Stomach (tissue), 9 donors: ENCODE data around the gene TAF4B. TPM values are rescaled to one million over a fixed set of nuclear protein-coding genes. Genes with fewer than 3 reads are reported as not detected.

ENCODE experiments used
- DNase-seq, 2 donors: peaks; one replicate each; pipeline versions ENCODE4 v3.0.0 to v3.0.0-alpha.2; 2013 to 2019
- H3K27ac ChIP-seq, 5 donors: fragments of 200-600 bp in 4 of 5; sonication (generic) in 4 of 5; one replicate each; pipeline ENCODE4 v1.5.1; 2013 to 2019; ENCODE audit warnings: mild to moderate bottlenecking in 1 of 5, moderate library complexity in 1 of 5
- H3K27me3 ChIP-seq, 3 donors: fragments of 200-600 bp; sonication (generic); one replicate each; pipeline ENCODE4 v1.5.1; 2017 to 2019; ENCODE audit warnings: mixed run types in 1 of 3
- H3K36me3 ChIP-seq, 4 donors: fragments of 200-600 bp; sonication (generic); 1 replicate in 3 of 4; 2 replicates in 1 of 4; pipeline ENCODE4 v1.5.1; 2016 to 2019
- H3K4me1 ChIP-seq, 4 donors: fragments of 200-600 bp; sonication (generic); one replicate each; pipeline ENCODE4 v1.5.1; 2016 to 2019
- H3K4me3 ChIP-seq, 4 donors: fragments of 200-600 bp; sonication (generic) in 3 of 4; one replicate each; pipeline ENCODE4 v1.5.1; 2016 to 2019; ENCODE audit warnings: mild to moderate bottlenecking in 1 of 4
- H3K9me3 ChIP-seq, 4 donors: fragments of 200-600 bp; sonication (generic); one replicate each; pipeline ENCODE4 v1.5.1; 2016 to 2019
- CTCF ChIP-seq, 7 experiments: fragments of 450-650 bp in 4 of 7; fragments of 200-600 bp in 3 of 7; sonication (generic) in 3 of 7; IDR thresholded peaks; one replicate each; pipeline ENCODE4 v1.5.1; 2016 to 2019; ENCODE audit warnings: antibody characterized with exemption in 7 of 7, control low read depth in 2 of 7, mild to moderate bottlenecking in 1 of 7
- EP300 ChIP-seq: sonication (generic); formaldehyde crosslinking; IDR thresholded peaks from one replicate; pipeline ENCODE4 v1.6.1; 2017; ENCODE audit warnings: antibody characterized with exemption
- POLR2A ChIP-seq, 4 donors: fragments of 450-650 bp; IDR thresholded peaks; one replicate each; pipeline ENCODE4 v1.6.1; 2016; ENCODE audit warnings: antibody characterized with exemption in 4 of 4, control low read depth in 2 of 4, mild to moderate bottlenecking in 1 of 4, moderate library complexity in 1 of 4
- POLR2AphosphoS5 ChIP-seq, 3 donors: sonication (generic); formaldehyde crosslinking; IDR thresholded peaks; one replicate each; pipeline ENCODE4 v1.6.1; 2016; ENCODE audit warnings: antibody characterized with exemption in 3 of 3
- WGBS, 5 donors: extraction: QIAGEN DNeasy Blood & Tissue Kit in 3 of 5; methylation state at CpG; one replicate each; pipeline versions ENCODE4 v1.1.5 to v1.1.7; 2013 to 2018; 5-methylcytosine and 5-hydroxymethylcytosine counted together
- intact Hi-C: fragments of 100-400 bp; cut with DNase I; formaldehyde crosslinking; loops from one replicate; pipeline ENCODE4 v1.15.1; 2023; ENCODE audit warnings: low total_unique reads
- polyA plus RNA-seq, 3 donors: library from polyadenylated mRNA; stranded (reverse); fragments of 200-250 nt; gene quantifications; one replicate each; pipeline ENCODE4 v1.2.3, GENCODE V29; 2013
- total RNA-seq, 5 donors: library from RNA; depleted of rRNA; stranded (reverse); fragments of >200 nt; gene quantifications; one replicate each; pipeline versions ENCODE4 v1.1.0 to v1.2.3, GENCODE V29; 2014 to 2016
- donor health status: healthy with polysubstance abuse.
- donor health status: Bipolar disorder and iron deficiency.
- donor health status: healthy.

The TAF4B gene
- total and polyA plus RNA-seq, 8 donors, result 0.58 to 33.6 (median 5.0) TPM

- intact Hi-C loops, result no loop called here
- Histone ChIP-seq H3K4me3 (no peak overlapping the region), H3K27me3 (no peaks in the 10 kb centered on the region), H3K4me1 (peaks cover 0 to 4% (median 0%) of the 10 kb centered on the region in 4 donors), H3K27ac (no peak overlapping the region), H3K9me3 (no peaks in the 10 kb centered on the region), H3K36me3 (peaks cover 0 to 10% (median 8%) of the 10 kb centered on the region in 4 donors)
- WGBS, 5 donors, result 86 to 94% (median 92%) methylated on average over 4 of the region's 4 CpGs
- no peak for DNase-seq
- TF ChIP-seq POLR2AphosphoS5 (IDR thresholded peaks at IDR 0.05), result no peak
- TF ChIP-seq CTCF (IDR thresholded peaks at IDR 0.05), result no peak
- no peak for TF ChIP-seq POLR2A (IDR thresholded peaks at IDR 0.05)
- TF ChIP-seq EP300, result no peak
Measured at GRCh38 chr18:26356045-26356785, 130.0 kb downstream of the TAF4B start.

- no peak for DNase-seq
- 65 to 79% (median 75%) methylated on average over 1 of the region's 1 CpG for WGBS, 5 donors
- Histone ChIP-seq H3K4me1 (peaks cover 0 to 4% (median 0%) of the 10 kb centered on the region in 4 donors), H3K27me3 (no peaks in the 10 kb centered on the region), H3K36me3 (peaks cover 0 to 10% (median 8%) of the 10 kb centered on the region in 4 donors), H3K4me3 (no peak overlapping the region), H3K9me3 (no peaks in the 10 kb centered on the region), H3K27ac (no peak overlapping the region)
- intact Hi-C loops, result no loop called here
- TF ChIP-seq CTCF (IDR thresholded peaks at IDR 0.05) (no peak), EP300 (no peak), POLR2AphosphoS5 (IDR thresholded peaks at IDR 0.05) (no peak), POLR2A (IDR thresholded peaks at IDR 0.05) (no peak)
Measured at GRCh38 chr18:26357960-26358359, 131.7 kb downstream of the TAF4B start.

DNA sequence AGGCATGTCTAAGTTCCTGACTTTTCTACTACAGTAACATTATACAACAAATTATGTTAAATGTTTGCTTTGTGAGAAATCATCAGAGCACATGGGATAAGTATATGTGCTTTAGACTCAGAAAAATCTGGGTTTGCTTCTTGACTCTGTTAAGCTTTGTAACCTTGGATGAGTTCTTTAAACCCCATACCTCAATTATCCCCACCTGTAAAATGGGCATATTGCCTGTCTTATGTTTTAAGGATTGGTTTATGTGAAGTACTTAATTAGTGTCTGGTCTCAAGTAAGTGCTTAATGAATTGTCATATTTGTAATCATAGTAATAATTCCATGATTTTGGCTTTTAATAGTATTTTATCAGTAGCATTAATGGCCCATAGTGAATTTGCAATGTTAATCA is 135.8 kb downstream of the TAF4B start:
- H3K27me3 ChIP-seq, result no peaks in the 10 kb centered on the region
- no peaks in the 10 kb centered on the region for H3K9me3 ChIP-seq
- TF ChIP-seq POLR2AphosphoS5 (IDR thresholded peaks at IDR 0.05), result no peak
- no peak for TF ChIP-seq EP300
- TF ChIP-seq POLR2A (IDR thresholded peaks at IDR 0.05), result no peak
- no peak for DNase-seq
- H3K4me3 ChIP-seq, result no peak overlapping the region
- H3K27ac ChIP-seq, result no peak overlapping the region
- intact Hi-C loops, result no loop called here
- H3K4me1 ChIP-seq, result peaks cover 0 to 4% (median 0%) of the 10 kb centered on the region in 4 donors
- H3K36me3 ChIP-seq, result peaks cover 0 to 10% (median 8%) of the 10 kb centered on the region in 4 donors

- TF ChIP-seq CTCF (IDR thresholded peaks at IDR 0.05), result no peak
- TF ChIP-seq POLR2A (IDR thresholded peaks at IDR 0.05), result no peak
- no peaks in the 10 kb centered on the region for H3K36me3 ChIP-seq
- 86 to 100% (median 98%) methylated on average over 1 of the region's 1 CpG for WGBS, 5 donors
- no peaks in the 10 kb centered on the region for H3K9me3 ChIP-seq
- no peak for DNase-seq
- H3K4me3 ChIP-seq, result no peak overlapping the region
- intact Hi-C loops, result no loop called here
- H3K27me3 ChIP-seq, result no peaks in the 10 kb centered on the region
- no peak overlapping the region for H3K27ac ChIP-seq
- no peaks in the 10 kb centered on the region for H3K4me1 ChIP-seq
Measured at GRCh38 chr18:26367425-26367824, 141.2 kb downstream of the TAF4B start.

GRCh38 chr18:26370037-26370436 is 143.8 kb downstream of the TAF4B start:
- no peak for TF ChIP-seq POLR2A (IDR thresholded peaks at IDR 0.05)
- no peak for TF ChIP-seq CTCF (IDR thresholded peaks at IDR 0.05)
- TF ChIP-seq EP300, result no peak
- TF ChIP-seq POLR2AphosphoS5 (IDR thresholded peaks at IDR 0.05), result no peak
- WGBS, 5 donors, result 43 to 100% (median 96%) methylated on average over 1 of the region's 1 CpG
- intact Hi-C loops, result no loop called here
- H3K27me3 ChIP-seq, result no peaks in the 10 kb centered on the region
- H3K36me3 ChIP-seq, result no peaks in the 10 kb centered on the region
- no peak overlapping the region for H3K27ac ChIP-seq
- H3K4me1 ChIP-seq, result no peaks in the 10 kb centered on the region
- H3K4me3 ChIP-seq, result no peak overlapping the region
- H3K9me3 ChIP-seq, result no peaks in the 10 kb centered on the region
- no peak for DNase-seq
